IPS-18c (cell line): ENCODE measurements around the gene SFTPA1.
"Not testable (repeated sequence)": the region's sequence is repeated elsewhere in the genome, so short reads cannot be mapped to it uniquely, and the experiment has no call there.

ENCODE experiments used
- H3K4me3 ChIP-seq: 2 replicates; pipeline ENCODE4 v1.7.0; 2013; ENCODE audit warnings: low read depth, mild to moderate bottlenecking, low read length, moderate library complexity; ENCODE audit not compliant: insufficient read depth
- H3K9me3 ChIP-seq: one replicate; pipeline ENCODE4 v1.6.1; 2013; ENCODE audit warnings: mild to moderate bottlenecking, low read length, moderate library complexity; ENCODE audit not compliant: control insufficient read depth, insufficient read depth

The SFTPA1 gene

DNA sequence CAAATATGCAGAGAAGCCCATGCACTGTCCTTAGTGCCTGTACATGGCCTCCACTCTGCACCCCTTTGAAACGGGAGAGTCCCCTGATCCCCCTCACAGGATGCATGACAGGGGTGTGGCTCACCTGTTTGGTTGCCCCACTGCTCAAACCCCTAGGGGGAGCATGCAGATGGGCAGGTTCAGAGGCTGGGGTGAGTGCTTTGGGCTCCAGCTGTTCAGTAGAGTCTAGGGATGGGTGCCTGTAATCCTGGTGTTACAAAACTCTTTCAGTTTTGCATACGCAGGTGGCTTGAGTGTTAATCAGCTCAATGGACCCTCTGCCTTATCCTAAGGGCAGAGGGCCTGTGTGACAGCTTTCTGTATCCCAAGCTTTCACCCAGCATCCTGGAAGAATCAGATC is 7.8 kb upstream of the SFTPA1 start:
- Histone ChIP-seq H3K4me3 (no peak overlapping the region), H3K9me3 (peaks cover 2% of the 10 kb centered on the region)

GRCh38 chr10:79604294-79604693 is 6.4 kb upstream of the SFTPA1 start:
- H3K4me3 ChIP-seq, result no peak overlapping the region
- peaks cover 2% of the 10 kb centered on the region for H3K9me3 ChIP-seq

DNA sequence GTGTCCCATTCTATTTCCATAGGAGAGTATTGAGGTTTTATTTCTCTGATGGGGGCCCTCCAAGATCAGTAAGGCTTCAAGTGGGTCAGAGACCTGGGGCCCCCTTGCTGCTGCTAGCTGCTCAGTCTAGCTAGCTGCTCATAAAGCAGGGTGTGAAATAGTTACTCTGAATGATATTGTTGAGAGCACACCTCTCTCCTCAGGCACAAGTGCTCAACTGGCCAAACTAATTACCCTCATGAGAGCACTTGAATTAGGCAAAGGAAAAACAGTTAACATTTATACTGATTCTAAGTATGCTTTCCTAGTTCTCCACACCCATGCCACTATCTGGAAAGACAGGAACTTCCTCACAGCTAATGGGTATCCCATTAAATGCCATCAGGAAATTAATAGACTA is 5.4 kb upstream of the SFTPA1 start:
- Histone ChIP-seq H3K4me3 (no peak overlapping the region), H3K9me3 (peaks cover 2% of the 10 kb centered on the region)

GRCh38 chr10:79608505-79609375 is 2.0 kb upstream of the SFTPA1 start:
- peaks cover 2% of the 10 kb centered on the region for H3K9me3 ChIP-seq

DNA sequence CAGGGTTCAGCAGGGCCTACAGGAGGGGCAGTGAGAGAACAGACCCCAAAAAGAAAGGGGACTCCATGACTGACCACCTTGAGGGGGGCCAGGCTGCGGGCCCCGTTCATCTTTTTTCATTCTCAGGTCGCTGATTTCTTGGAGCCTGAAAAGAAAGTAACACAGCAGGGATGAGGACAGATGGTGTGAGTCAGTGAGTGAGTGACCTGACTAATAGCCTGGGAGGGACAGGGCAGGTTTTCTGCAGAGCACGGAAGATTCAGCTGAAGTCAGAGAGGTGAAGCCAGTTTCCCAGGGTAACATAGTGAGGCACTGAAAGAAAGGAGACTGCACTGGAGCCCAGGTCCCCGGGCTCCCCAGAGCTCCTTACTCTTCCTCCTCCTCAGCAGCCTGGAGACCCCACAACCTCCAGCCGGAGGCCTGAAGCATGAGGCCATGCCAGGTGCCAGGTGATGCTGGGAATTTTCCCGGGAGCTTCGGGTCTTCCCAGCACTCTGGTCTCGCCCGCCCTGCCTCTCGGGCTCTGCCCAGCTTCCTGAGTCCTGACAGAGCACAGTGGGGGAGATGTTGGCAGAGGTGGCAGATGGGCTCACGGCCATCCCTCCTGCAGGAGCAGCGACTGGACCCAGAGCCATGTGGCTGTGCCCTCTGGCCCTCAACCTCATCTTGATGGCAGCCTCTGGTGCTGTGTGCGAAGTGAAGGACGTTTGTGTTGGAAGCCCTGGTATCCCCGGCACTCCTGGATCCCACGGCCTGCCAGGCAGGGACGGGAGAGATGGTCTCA is 646 bp downstream of the SFTPA1 start:
- H3K9me3 ChIP-seq, H3K4me3 ChIP-seq: not testable (repeated sequence)

More at GRCh38 chr10:79608505-79609375, 2.0 kb upstream of the SFTPA1 start:
- H3K4me3 ChIP-seq, result no peak overlapping the region

- Histone ChIP-seq H3K9me3 (no peaks in the 10 kb centered on the region), H3K4me3 (no peak overlapping the region; the same call in 1 of the 2 replicates)
These were observed 4.8 kb downstream of the SFTPA1 start for GRCh38 chr10:79615577-79615976.

GRCh38 chr10:79616164-79616563 is 5.4 kb downstream of the SFTPA1 start:
- H3K4me3 ChIP-seq, result no peak overlapping the region
- H3K9me3 ChIP-seq, result no peaks in the 10 kb centered on the region

GRCh38 chr10:79623663-79624062 is 12.9 kb downstream of the SFTPA1 start:
- not testable (repeated sequence) for H3K9me3 ChIP-seq, H3K4me3 ChIP-seq

- H3K9me3 ChIP-seq, result no peaks in the 10 kb centered on the region
- no peak overlapping the region for H3K4me3 ChIP-seq
These were observed 16.3 kb downstream of the SFTPA1 start for GRCh38 chr10:79627075-79627474.

DNA sequence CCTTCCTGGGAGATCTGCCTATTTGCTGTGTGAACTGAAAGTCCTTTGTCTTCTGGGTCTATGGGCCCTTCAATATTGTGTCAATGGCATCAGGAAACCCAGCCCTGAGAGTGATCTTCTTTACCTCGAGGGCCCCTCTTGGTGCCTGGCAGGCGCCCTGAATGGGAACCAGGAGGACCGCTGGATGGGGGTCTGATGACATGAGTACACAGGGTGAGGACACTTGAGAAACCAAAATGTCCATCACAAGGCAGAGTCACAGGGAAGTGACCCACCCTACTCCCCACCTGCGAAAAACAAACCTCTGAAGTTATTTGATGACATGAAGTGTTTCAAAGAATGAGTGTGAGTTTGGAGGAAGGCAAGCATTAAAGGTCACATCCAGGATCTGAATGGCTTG is 17.3 kb downstream of the SFTPA1 start:
- no peak overlapping the region for H3K4me3 ChIP-seq
- no peaks in the 10 kb centered on the region for H3K9me3 ChIP-seq

DNA sequence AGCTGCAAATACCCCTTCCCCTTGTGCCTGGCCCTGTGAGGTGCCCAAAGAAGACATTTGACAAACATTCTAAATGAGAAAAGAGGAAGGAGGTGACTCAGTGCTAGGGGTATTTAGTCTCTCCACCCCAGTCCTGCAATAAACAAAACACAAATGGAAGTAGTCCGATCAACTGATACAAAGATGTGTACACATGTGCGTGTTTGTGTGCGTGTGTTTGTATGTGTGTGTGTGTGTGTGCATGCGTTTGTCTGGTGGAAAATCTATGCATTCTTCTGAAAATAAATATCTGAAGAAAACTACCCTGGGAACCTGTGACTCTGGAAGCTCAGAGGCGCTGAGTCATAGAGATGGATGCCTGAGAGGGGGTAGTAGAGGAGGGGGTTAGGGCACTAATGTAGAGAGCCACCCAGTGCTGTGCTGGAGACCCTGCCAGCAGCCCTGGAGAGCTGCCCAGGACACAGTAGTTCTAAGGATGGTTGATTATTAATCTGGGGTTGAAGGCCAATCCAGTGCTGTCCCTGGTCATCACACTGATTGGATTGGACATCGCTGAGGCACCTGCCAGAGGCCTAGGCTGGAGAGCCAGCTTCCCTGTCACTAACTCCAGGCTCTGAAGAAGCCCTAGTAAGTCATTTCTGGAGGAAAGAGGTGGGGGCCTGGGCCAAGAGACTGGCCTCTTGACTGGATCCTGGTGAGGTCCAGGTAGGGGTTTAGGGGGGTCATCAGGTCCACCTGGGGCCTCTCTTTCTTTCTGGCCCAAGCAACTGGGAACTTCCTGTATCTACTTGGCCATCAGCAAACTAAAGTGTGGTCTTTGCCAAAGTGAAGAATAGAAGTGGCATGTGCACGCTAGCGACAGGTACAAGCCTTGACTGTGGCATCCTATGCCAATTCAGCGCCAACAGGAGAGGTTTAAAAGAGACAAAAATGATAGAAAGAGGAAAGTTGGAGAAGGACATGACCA is 18.5 kb downstream of the SFTPA1 start:
- Histone ChIP-seq H3K4me3 (no peak overlapping the region), H3K9me3 (no peaks in the 10 kb centered on the region)

GRCh38 chr10:79629955-79630327 is 19.2 kb downstream of the SFTPA1 start:
- no peak overlapping the region for H3K4me3 ChIP-seq
- no peaks in the 10 kb centered on the region for H3K9me3 ChIP-seq

GRCh38 chr10:79636654-79637199 is 26.0 kb downstream of the SFTPA1 start:
- not testable (repeated sequence) for H3K4me3 ChIP-seq, H3K9me3 ChIP-seq

GRCh38 chr10:79638318-79638717 is 27.6 kb downstream of the SFTPA1 start:
- H3K9me3 ChIP-seq, result no peaks in the 10 kb centered on the region
- H3K4me3 ChIP-seq, result no peak overlapping the region

DNA sequence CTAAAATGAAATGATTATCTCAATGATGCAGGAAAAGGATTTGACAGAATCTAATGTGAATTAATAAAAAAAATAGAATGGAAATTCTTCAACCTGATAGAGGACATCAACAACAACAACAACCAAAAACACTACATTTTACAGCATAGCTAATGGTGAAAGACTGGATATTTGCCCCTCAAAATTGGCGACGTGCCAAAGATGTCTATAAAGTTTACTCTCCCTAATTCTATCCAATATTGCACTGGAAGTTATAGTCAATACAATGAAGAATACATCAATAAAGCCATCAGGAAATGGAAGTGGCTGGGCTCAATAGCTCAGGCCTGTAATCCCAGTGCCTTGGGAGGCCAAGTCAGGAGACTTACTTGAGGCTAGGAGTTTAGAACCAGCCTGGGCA is 42.0 kb downstream of the SFTPA1 start:
- not testable (repeated sequence) for H3K9me3 ChIP-seq, H3K4me3 ChIP-seq

GRCh38 chr10:79663287-79663686 is 52.5 kb downstream of the SFTPA1 start:
- not testable (repeated sequence) for H3K4me3 ChIP-seq, H3K9me3 ChIP-seq

DNA sequence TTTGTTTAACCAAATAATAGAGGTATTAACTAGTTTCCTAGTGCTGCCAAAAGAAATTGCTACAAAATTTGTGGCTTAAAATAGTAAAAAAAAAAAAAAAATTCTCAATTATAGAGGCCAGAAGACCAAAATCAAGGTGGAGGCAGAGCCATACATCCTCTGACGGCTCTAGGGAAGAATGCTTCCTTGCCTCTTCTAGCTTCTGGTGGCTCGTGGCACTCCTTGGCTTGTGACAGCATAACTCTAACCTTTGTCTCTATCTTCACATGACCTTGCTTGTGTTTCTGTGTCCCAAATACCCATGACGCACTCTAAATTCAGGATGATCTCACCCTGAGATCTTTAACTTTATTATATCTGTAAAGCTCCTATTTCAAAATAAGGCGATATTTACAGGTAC is 53.9 kb downstream of the SFTPA1 start:
- not testable (repeated sequence) for H3K9me3 ChIP-seq, H3K4me3 ChIP-seq
